ENCODE measurements around the gene SLC22A7.
"Not testable (repeated sequence)": the region's sequence is repeated elsewhere in the genome, so short reads cannot be mapped to it uniquely, and the experiment has no call there.

The SLC22A7 gene

GRCh38 chr6:43335469-43335868 lies 37.4 kb downstream of the SLC22A7 start:
- no peak for DNase-seq (ENCODE audit: extremely low spot score)
- CTCF ChIA-PET = interaction anchor here (0.8 to 2.4 kb wide), 11 partner anchors 10 to 192 kb away, joined by 3 to 7 read pairs (median 4); partner anchors contain the start of genes CRIP3 and DNPH1
- POLR2A ChIA-PET = no interaction called here
- TF ChIP-seq CTCF (IDR thresholded peaks at IDR 0.05; ENCODE audit: control extremely low read depth, extremely low read depth, low read depth, missing control alignments) = no peak

- TF ChIP-seq CTCF (IDR thresholded peaks at IDR 0.05; ENCODE audit: control extremely low read depth, extremely low read depth, low read depth, missing control alignments) = no peak
- ChIA-PET CTCF (interaction anchor here (1.1 to 2.6 kb wide), 6 partner anchors 13 to 108 kb away, joined by 3 to 11 read pairs (median 6); partner anchors contain the start of genes CRIP3 and DNPH1), POLR2A (no interaction called here)
- no peak for DNase-seq (ENCODE audit: extremely low spot score)
These were observed 38.3 kb downstream of the SLC22A7 start for GRCh38 chr6:43336382-43336781.

GRCh38 chr6:43338243-43338642 lies 40.2 kb downstream of the SLC22A7 start:
- ChIA-PET CTCF (interaction anchor here (0.9 to 3.4 kb wide), 8 partner anchors 9 to 109 kb away, joined by 3 to 17 read pairs (median 3); partner anchors contain the start of gene DNPH1), POLR2A (interaction anchor here (0.6 to 1.2 kb wide), 3 partner anchors 12 to 89 kb away, joined by 3 read pairs; partner anchors contain the start of gene ABCC10)
- no peak for TF ChIP-seq CTCF (IDR thresholded peaks at IDR 0.05; ENCODE audit: control extremely low read depth, extremely low read depth, low read depth, missing control alignments)
- DNase-seq (ENCODE audit: extremely low spot score) = peak; percentile 47

GRCh38 chr6:43339168-43339567 lies 41.1 kb downstream of the SLC22A7 start:
- peak; percentile 66 for DNase-seq (ENCODE audit: extremely low spot score)
- ChIA-PET POLR2A (interaction anchor here (0.6 to 1.8 kb wide), 4 partner anchors 11 to 148 kb away, joined by 3 to 5 read pairs (median 4); partner anchors contain the start of gene ABCC10), CTCF (interaction anchor here (1.0 to 3.4 kb wide), 7 partner anchors 10 to 77 kb away, joined by 3 to 17 read pairs (median 4); partner anchors contain the start of gene CRIP3)
- no peak for TF ChIP-seq CTCF (IDR thresholded peaks at IDR 0.05; ENCODE audit: control extremely low read depth, extremely low read depth, low read depth, missing control alignments)

GRCh38 chr6:43346243-43346642 lies 48.2 kb downstream of the SLC22A7 start:
- ChIA-PET CTCF (interaction anchor here (1.6 kb wide), 1 partner anchor 52 kb away, joined by 4 read pairs; no protein-coding TSS in a partner anchor), POLR2A (interaction anchor here (0.6 kb wide), 1 partner anchor 344 kb away, joined by 3 read pairs; no protein-coding TSS in a partner anchor)
- not testable (repeated sequence) for DNase-seq (ENCODE audit: extremely low spot score)

- DNase-seq (ENCODE audit: extremely low spot score) = no peak
- no peak for TF ChIP-seq CTCF (IDR thresholded peaks at IDR 0.05; ENCODE audit: control extremely low read depth, extremely low read depth, low read depth, missing control alignments)
- ChIA-PET CTCF (no interaction called here), POLR2A (no interaction called here)
These were observed 49.0 kb downstream of the SLC22A7 start for GRCh38 chr6:43347021-43347420.

- CTCF ChIA-PET = no interaction called here
- no peak for TF ChIP-seq CTCF (IDR thresholded peaks at IDR 0.05; ENCODE audit: control extremely low read depth, extremely low read depth, low read depth, missing control alignments)
These were observed 49.4 kb downstream of the SLC22A7 start for GRCh38 chr6:43347444-43347843.

GRCh38 chr6:43351951-43352350 lies 53.9 kb downstream of the SLC22A7 start:
- POLR2A ChIA-PET; DNase-seq (ENCODE audit: extremely low spot score); CTCF ChIA-PET: not testable (repeated sequence)

More at GRCh38 chr6:43347444-43347843, 49.4 kb downstream of the SLC22A7 start:
- POLR2A ChIA-PET = no interaction called here
- no peak for DNase-seq (ENCODE audit: extremely low spot score)

All from GM10248 (cell line).